BLaER1 treated with 17β-estradiol and CSF1 and Interleukin-3, amounts not matched to agents 10 nM and 100 nM (cell line): ENCODE measurements around the gene TXK.
A peak's percentile ranks its signal among the peaks of the same experiment; 100 is the strongest.

Experiments used
- H3K27ac ChIP-seq, 11 experiments: shearing (Covaris generic); formaldehyde crosslinking; 2 replicates each; pipeline ENCODE4 v1.8.1; 2022
- H3K27me3 ChIP-seq, 11 experiments: shearing (Covaris generic); formaldehyde crosslinking; 2 replicates each; pipeline ENCODE4 v1.8.1; 2022
- H3K36me3 ChIP-seq, 11 experiments: shearing (Covaris generic); formaldehyde crosslinking; 2 replicates each; pipeline ENCODE4 v1.8.1; 2022
- H3K4me1 ChIP-seq, 10 experiments: shearing (Covaris generic); formaldehyde crosslinking; 2 replicates each; pipeline ENCODE4 v1.8.1; 2022
- H3K4me2 ChIP-seq, 11 experiments: shearing (Covaris generic); formaldehyde crosslinking; 2 replicates each; pipeline ENCODE4 v1.8.1; 2022
- H3K4me3 ChIP-seq, 10 experiments: shearing (Covaris generic); formaldehyde crosslinking; 2 replicates each; pipeline ENCODE4 v1.8.1; 2022
- H3K9ac ChIP-seq, 11 experiments: shearing (Covaris generic); formaldehyde crosslinking; 2 replicates each; pipeline ENCODE4 v1.8.1; 2022
- H3K9me3 ChIP-seq, 11 experiments: shearing (Covaris generic); formaldehyde crosslinking; replicated peaks in 1 of 11; 2 replicates each; pipeline ENCODE4 v1.8.1; 2022
- H4K20me1 ChIP-seq, 11 experiments: shearing (Covaris generic); formaldehyde crosslinking; 2 replicates each; pipeline ENCODE4 v1.8.1; 2022
- Cebpa-rat ChIP-seq, 11 experiments: shearing (Covaris generic); IDR thresholded peaks; 2 replicates each; pipeline ENCODE4 v1.8.1; 2022

Gene TXK

GRCh38 chr4:48018112-48018511 is 115.9 kb downstream of the TXK start:
- no peak for TF ChIP-seq Cebpa-rat (IDR thresholded peaks at IDR 0.05)
- Histone ChIP-seq H3K36me3 (no peaks in the 10 kb centered on the region), H4K20me1 (peaks cover 0 to 4% (median 0%) of the 10 kb centered on the region in 11 experiments; a peak in 1 of 22 replicates), H3K9me3 (no peaks in the 10 kb centered on the region; a peak in 1 of 22 replicates), H3K27ac (no peak overlapping the region), H3K9ac (no peak overlapping the region), H3K27me3 (peaks cover 7 to 24% (median 18%) of the 10 kb centered on the region in 11 experiments; a peak in 21 of 22 replicates), H3K4me1 (peaks cover 5 to 17% (median 12%) of the 10 kb centered on the region in 10 experiments; a peak in 15 of 20 replicates), H3K4me2 (no peak overlapping the region), H3K4me3 (no peak overlapping the region)

GRCh38 chr4:48017108-48017571 is 116.9 kb downstream of the TXK start:
- peaks cover 7 to 24% (median 18%) of the 10 kb centered on the region in 11 experiments; a peak in 21 of 22 replicates for H3K27me3 ChIP-seq
- peak overlapping the region in 1 of 11 experiments; percentile 38; a peak in 1 of 22 replicates for H3K27ac ChIP-seq
- peaks cover 0 to 4% (median 0%) of the 10 kb centered on the region in 11 experiments; a peak in 1 of 22 replicates for H4K20me1 ChIP-seq
- TF ChIP-seq Cebpa-rat (IDR thresholded peaks at IDR 0.05), result no peak
- peak overlapping the region; percentile 70 to 89 (median 76) for H3K4me3 ChIP-seq
- peak overlapping the region; percentile 38 to 75 (median 67); a peak in 20 of 22 replicates for H3K9ac ChIP-seq
- H3K9me3 ChIP-seq, result peaks cover 0 to 2% (median 0%) of the 10 kb centered on the region in 11 experiments; a peak in 2 of 22 replicates
- peak overlapping the region; percentile 95 to 100 (median 98) for H3K4me2 ChIP-seq
- H3K36me3 ChIP-seq, result no peaks in the 10 kb centered on the region
- peaks cover 8 to 27% (median 14%) of the 10 kb centered on the region in 10 experiments; a peak in 15 of 20 replicates for H3K4me1 ChIP-seq
